ENCODE data around the gene OR52B2. TPM values are rescaled to one million over a fixed set of nuclear protein-coding genes. Genes with fewer than 3 reads are reported as not detected.

The OR52B2 gene
- total RNA-seq, 2 experiments from 2014 or later, result not detected

DNA sequence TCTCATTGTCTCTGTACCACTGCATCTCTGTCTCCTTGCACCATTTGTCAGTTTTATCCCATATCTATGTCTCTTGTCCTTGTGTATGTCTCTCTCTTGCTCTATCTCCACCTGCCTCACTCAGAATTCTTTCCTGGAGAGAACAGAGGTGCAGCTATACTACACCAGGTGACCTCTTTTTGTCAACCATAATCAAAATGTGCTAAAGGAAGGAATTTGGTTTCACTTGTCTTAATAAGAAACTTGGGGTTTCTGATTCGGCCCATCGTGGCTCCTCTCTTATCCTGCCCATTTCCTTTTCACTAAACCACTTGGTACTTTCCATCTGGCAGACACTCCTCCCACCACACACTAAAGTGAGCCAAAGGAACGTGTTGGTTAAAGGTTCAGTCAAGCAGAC lies 33.2 kb upstream of the OR52B2 start:
- Mint-ChIP-seq H3K27ac (no peak overlapping the region), H3K4me1 (ENCODE audit: low read depth) (peaks cover 34% of the 10 kb centered on the region), H3K36me3 (ENCODE audit: low read depth) (peaks cover 2% of the 10 kb centered on the region), H3K27me3 (no peaks in the 10 kb centered on the region), H3K4me3 (no peak overlapping the region), H3K9me3 (no peaks in the 10 kb centered on the region)
- intact Hi-C loops (cut with micrococcal nuclease), result no loop called here
- ChIA-PET CTCF (interaction anchor here (0.7 to 2.8 kb wide), 2 partner anchors 48 to 160 kb away, joined by 3 to 6 read pairs; no protein-coding TSS in a partner anchor), POLR2A (interaction anchor here (0.5 kb wide), 1 partner anchor 269 kb away, joined by 3 read pairs; no protein-coding TSS in a partner anchor)
- DNase-seq, result peak; percentile 33
- peak; percentile 65 for ATAC-seq
- TF ChIP-seq, protein P1, sequence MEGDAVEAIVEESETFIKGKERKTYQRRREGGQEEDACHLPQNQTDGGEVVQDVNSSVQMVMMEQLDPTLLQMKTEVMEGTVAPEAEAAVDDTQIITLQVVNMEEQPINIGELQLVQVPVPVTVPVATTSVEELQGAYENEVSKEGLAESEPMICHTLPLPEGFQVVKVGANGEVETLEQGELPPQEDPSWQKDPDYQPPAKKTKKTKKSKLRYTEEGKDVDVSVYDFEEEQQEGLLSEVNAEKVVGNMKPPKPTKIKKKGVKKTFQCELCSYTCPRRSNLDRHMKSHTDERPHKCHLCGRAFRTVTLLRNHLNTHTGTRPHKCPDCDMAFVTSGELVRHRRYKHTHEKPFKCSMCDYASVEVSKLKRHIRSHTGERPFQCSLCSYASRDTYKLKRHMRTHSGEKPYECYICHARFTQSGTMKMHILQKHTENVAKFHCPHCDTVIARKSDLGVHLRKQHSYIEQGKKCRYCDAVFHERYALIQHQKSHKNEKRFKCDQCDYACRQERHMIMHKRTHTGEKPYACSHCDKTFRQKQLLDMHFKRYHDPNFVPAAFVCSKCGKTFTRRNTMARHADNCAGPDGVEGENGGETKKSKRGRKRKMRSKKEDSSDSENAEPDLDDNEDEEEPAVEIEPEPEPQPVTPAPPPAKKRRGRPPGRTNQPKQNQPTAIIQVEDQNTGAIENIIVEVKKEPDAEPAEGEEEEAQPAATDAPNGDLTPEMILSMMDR (IDR thresholded peaks at IDR 0.05), result no peak

DNA sequence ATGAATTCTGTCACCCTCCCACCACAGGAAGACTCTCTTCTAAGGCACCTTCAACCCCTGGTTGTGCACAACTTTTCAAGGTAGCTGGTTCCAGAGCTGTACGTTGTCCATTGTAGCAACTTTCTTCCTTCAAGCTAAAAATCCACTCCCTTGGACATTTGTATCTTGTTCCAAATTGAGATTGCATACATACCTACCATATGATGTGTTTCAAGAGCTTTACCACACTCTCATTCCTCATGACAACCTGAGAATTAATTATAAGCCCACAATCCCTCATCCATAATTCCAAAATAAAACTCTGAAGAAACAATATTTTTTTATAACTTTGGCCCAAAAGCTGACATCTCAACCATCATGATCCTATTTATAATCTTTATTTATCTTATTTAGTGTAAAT lies 31.9 kb upstream of the OR52B2 start:
- no peak for DNase-seq
- Mint-ChIP-seq H3K27me3 (no peaks in the 10 kb centered on the region), H3K36me3 (ENCODE audit: low read depth) (peaks cover 2% of the 10 kb centered on the region), H3K27ac (no peak overlapping the region), H3K4me3 (no peak overlapping the region), H3K9me3 (no peaks in the 10 kb centered on the region), H3K4me1 (ENCODE audit: low read depth) (peaks cover 40% of the 10 kb centered on the region)
- POLR2A ChIA-PET, result interaction anchor here (0.7 to 0.9 kb wide), 2 partner anchors 8 to 32 kb away, joined by 4 read pairs; no protein-coding TSS in a partner anchor
- TF ChIP-seq, protein P1 (IDR thresholded peaks at IDR 0.05), result no peak
- intact Hi-C loops (cut with micrococcal nuclease), result no loop called here
- CTCF ChIA-PET, result interaction anchor here (0.7 to 0.9 kb wide), 2 partner anchors 28 to 51 kb away, joined by 3 read pairs; no protein-coding TSS in a partner anchor
- no peak for ATAC-seq

DNA sequence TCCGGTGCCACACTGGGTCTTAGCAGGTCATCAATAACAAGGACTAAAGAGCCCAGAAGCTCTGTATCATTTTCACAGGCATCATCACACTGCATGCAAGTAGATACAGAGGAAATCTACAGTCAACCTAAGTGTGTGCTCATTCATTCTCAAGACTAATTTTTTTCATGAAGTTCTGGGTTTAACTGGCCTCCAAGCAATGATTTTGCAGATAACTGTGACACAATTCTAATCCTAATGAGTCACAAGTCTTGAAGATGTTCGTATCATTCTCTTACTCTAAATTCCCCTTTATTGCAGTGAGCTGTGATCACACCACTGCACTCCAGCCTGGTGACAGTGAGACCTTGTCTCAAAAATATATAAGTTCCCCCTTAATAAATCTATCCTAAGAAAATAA lies 31.4 kb upstream of the OR52B2 start:
- TF ChIP-seq, protein P1 (IDR thresholded peaks at IDR 0.05), result no peak
- ChIA-PET POLR2A (interaction anchor here (0.6 to 1.0 kb wide), 2 partner anchors 58 to 591 kb away, joined by 3 read pairs; partner anchors contain the start of gene CCKBR), CTCF (interaction anchor here (0.9 kb wide), 1 partner anchor 28 kb away, joined by 3 read pairs; no protein-coding TSS in a partner anchor)
- Mint-ChIP-seq H3K27ac (no peak overlapping the region), H3K4me1 (ENCODE audit: low read depth) (peaks cover 43% of the 10 kb centered on the region), H3K36me3 (ENCODE audit: low read depth) (peaks cover 2% of the 10 kb centered on the region), H3K9me3 (no peaks in the 10 kb centered on the region), H3K27me3 (no peaks in the 10 kb centered on the region), H3K4me3 (no peak overlapping the region)
- ATAC-seq, result peak; percentile 57
- no peak for DNase-seq
- intact Hi-C loops (cut with micrococcal nuclease), result no loop called here

DNA sequence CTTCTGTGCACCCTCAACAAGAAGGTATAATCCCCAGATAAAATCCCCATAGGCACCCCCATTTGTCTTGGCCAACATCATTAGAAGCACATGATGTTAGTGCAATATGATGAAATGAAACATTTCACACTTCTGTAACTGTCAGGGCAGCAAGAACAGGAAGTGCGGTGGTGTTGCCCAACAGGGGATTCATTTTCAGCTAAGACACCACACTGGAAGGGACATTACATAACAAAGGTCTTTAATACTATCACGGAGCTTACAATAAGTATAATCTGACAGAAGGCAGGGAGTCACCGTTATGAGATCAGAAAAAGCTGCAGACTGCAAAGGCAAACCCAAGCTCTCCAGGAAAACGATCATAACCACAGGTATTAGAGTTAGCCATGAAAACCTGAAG lies 30.8 kb upstream of the OR52B2 start:
- intact Hi-C loops (cut with micrococcal nuclease), result no loop called here
- H3K27ac Mint-ChIP-seq, result peak overlapping the region; percentile 10
- no peaks in the 10 kb centered on the region for H3K9me3 Mint-ChIP-seq
- peaks cover 48% of the 10 kb centered on the region for H3K4me1 Mint-ChIP-seq (ENCODE audit: low read depth)
- TF ChIP-seq, protein P1 (IDR thresholded peaks at IDR 0.05), result no peak
- no peak overlapping the region for H3K4me3 Mint-ChIP-seq
- no peak for ATAC-seq
- DNase-seq, result peak; percentile 13
- no peaks in the 10 kb centered on the region for H3K27me3 Mint-ChIP-seq
- ChIA-PET CTCF (no interaction called here), POLR2A (interaction anchor here (0.6 to 1.0 kb wide), 2 partner anchors 59 to 591 kb away, joined by 3 read pairs; partner anchors contain the start of gene CCKBR)
- H3K36me3 Mint-ChIP-seq (ENCODE audit: low read depth), result peaks cover 2% of the 10 kb centered on the region

DNA sequence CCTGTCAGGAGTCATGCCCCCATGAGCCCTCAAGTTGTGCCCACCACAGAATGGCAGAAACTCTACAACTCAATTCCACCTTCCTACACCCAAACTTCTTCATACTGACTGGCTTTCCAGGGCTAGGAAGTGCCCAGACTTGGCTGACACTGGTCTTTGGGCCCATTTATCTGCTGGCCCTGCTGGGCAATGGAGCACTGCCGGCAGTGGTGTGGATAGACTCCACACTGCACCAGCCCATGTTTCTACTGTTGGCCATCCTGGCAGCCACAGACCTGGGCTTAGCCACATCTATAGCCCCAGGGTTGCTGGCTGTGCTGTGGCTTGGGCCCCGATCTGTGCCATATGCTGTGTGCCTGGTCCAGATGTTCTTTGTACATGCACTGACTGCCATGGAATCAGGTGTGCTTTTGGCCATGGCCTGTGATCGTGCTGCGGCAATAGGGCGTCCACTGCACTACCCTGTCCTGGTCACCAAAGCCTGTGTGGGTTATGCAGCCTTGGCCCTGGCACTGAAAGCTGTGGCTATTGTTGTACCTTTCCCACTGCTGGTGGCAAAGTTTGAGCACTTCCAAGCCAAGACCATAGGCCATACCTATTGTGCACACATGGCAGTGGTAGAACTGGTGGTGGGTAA lies 29.2 kb upstream of the OR52B2 start, which contains the start of gene OR52W1:
Gene OR52W1, plus strand, starts transcription at position 51 of the 637 bp plus-strand sequence. Its CDS starts 0 bp downstream, at position 51.
- Mint-ChIP-seq H3K36me3 (ENCODE audit: low read depth) (peaks cover 2% of the 10 kb centered on the region), H3K4me1 (ENCODE audit: low read depth) (peaks cover 47% of the 10 kb centered on the region), H3K27ac (no peak within 1 kb of the TSS), H3K9me3 (no peaks in the 10 kb centered on the region), H3K4me3 (no peak within 1 kb of the TSS), H3K27me3 (no peaks in the 10 kb centered on the region)
- ChIA-PET POLR2A (no interaction called here), CTCF (no interaction called here)
- TF ChIP-seq, protein P1 (IDR thresholded peaks at IDR 0.05), result no peak
- no peak for ATAC-seq
- intact Hi-C loops (cut with micrococcal nuclease), result no loop called here
- DNase-seq, result no peak
